ENCODE data around the gene SRMS. TPM values are rescaled to one million over a fixed set of nuclear protein-coding genes. Genes with fewer than 3 reads are reported as not detected.

The SRMS gene
- total RNA-seq, 4 donors from 2014 or later: not detected

DNA sequence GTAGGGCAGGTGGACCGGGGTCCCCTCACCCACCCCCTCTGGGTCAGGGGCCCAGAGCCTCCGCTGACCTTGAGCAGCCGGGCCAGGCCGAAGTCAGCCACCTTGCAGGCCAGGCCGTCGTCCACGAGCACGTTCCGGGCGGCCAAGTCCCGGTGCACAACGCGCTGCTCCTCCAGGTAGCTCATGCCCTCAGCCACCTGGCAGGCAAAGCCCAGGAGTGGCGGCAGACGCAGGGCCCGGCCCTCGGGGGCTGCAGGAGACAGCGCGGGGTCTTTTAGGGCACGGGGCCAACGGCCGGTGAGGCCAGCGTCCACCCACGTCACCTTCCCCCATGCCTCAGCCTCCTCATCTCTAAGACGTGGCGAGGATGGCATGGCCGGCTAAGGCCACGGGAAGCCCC, 6.2 kb downstream of the SRMS start:
- intact Hi-C loops (cut with DNase I; ENCODE audit: low total_unique reads): no loop called here
- Histone ChIP-seq H3K9me3 (no peaks in the 10 kb centered on the region), H3K4me1 (no peaks in the 10 kb centered on the region), H3K27me3 (peaks cover 7 to 11% of the 10 kb centered on the region in 2 donors), H3K4me3 (no peak overlapping the region), H3K27ac (no peak overlapping the region), H3K36me3 (no peaks in the 10 kb centered on the region)
- DNase-seq: no peak
- TF ChIP-seq, protein P1, sequence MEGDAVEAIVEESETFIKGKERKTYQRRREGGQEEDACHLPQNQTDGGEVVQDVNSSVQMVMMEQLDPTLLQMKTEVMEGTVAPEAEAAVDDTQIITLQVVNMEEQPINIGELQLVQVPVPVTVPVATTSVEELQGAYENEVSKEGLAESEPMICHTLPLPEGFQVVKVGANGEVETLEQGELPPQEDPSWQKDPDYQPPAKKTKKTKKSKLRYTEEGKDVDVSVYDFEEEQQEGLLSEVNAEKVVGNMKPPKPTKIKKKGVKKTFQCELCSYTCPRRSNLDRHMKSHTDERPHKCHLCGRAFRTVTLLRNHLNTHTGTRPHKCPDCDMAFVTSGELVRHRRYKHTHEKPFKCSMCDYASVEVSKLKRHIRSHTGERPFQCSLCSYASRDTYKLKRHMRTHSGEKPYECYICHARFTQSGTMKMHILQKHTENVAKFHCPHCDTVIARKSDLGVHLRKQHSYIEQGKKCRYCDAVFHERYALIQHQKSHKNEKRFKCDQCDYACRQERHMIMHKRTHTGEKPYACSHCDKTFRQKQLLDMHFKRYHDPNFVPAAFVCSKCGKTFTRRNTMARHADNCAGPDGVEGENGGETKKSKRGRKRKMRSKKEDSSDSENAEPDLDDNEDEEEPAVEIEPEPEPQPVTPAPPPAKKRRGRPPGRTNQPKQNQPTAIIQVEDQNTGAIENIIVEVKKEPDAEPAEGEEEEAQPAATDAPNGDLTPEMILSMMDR (IDR thresholded peaks at IDR 0.05): no peak
- TF ChIP-seq POLR2A (IDR thresholded peaks at IDR 0.05): no peak

DNA sequence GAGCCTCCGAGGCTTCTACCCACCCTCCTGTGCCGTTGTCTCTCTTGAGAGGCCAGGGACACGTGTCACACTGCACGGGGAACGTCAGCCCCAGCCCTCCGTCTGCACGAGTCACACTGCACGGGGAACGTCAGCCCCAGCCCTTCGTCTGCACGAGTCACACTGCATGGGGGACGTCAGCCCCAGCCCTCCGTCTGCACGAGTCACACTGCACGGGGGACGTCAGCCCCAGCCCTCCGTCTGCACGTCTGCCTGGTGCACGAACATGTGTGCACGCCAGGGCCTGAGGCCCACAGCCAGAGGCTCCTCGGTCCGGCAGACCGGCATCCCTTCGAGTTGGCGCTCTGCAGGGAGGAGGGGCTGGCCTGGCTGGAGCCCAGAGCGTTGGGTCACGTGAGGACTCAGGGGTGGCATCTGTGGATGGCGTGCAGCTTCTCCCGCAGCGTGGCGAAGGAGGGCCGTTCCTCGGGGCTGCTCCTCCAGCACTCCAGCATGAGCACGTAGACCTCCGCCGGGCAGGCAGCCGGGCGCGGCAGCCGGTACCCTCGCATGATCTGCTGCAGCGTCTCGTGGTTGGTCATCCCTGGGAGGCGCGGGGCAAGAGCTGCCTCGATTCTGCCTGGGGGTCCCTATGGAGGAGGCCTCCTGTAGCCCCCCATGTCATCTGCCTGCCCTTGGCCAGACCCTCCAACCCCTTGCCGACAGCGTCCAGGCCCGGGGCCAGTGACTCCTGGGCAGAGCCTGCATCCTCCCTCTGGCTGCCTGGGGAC, 6.9 kb downstream of the SRMS start:
- TF ChIP-seq, protein P1 (IDR thresholded peaks at IDR 0.05): no peak
- TF ChIP-seq POLR2A (IDR thresholded peaks at IDR 0.05): no peak
- H3K27me3 ChIP-seq: peaks cover 7 to 12% of the 10 kb centered on the region in 2 donors

DNA sequence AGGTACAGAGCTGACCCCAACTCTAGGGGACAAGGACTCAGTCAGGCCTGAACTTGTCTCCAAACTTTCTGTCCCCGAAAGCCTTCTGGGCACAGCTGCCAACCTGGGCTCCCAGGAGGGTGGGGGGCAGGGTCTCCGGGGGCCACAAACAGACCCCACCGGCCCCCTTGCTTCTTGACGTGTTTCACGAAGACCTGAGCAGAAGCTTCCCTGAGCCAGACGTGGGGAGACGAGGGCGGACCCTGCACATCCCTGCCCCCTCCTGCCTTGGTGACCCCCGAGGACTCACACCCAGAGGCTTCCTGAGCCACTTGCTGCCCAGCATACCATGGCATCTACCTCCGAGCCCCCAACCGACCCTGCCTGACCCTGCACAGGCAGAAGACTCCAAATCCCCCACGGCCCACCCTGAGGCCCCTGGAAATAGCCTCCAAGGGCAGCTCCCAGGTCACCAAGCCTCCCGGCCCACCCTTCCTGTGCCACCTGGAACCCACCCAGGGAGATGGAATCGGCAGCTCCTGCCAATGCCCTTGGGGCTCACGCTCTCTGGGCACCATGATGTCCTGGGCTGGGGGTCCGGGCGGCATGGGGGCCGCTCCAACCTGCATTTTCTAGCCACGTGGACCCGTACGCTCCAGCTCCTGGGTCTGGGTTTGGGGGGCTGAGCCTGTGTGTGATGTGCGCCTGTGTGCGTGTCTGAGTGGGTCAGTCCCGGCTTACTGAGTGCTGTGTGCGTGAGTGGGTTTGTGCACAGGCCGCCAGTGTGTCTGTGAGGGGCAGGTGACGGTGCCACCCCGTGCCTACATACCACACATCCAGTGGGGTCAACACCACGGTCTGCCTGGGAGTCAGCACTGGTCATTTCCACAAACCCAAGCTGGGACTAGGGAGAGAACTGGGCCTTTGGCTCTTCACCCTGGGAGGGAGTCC, 7.8 kb downstream of the SRMS start:
- H3K4me1 ChIP-seq: no peaks in the 10 kb centered on the region
- H3K9me3 ChIP-seq: no peaks in the 10 kb centered on the region
- intact Hi-C loops (cut with DNase I; ENCODE audit: low total_unique reads): loop anchor here (2.0 kb wide), 1 partner anchor 433 kb away; no protein-coding TSS in a partner anchor
- TF ChIP-seq, protein P1 (IDR thresholded peaks at IDR 0.05): no peak
- no peak for TF ChIP-seq POLR2A (IDR thresholded peaks at IDR 0.05)
- H3K4me3 ChIP-seq: no peak overlapping the region
- no peaks in the 10 kb centered on the region for H3K36me3 ChIP-seq
- no peak overlapping the region for H3K27ac ChIP-seq
- DNase-seq: no peak
- peaks cover 7 to 12% of the 10 kb centered on the region in 2 donors for H3K27me3 ChIP-seq

More for the DNA sequence above, 6.9 kb downstream of the SRMS start:
- no peaks in the 10 kb centered on the region for H3K4me1 ChIP-seq
- no peak overlapping the region for H3K4me3 ChIP-seq
- no peaks in the 10 kb centered on the region for H3K36me3 ChIP-seq
- no peak overlapping the region for H3K27ac ChIP-seq
- no peak for DNase-seq
- intact Hi-C loops (cut with DNase I; ENCODE audit: low total_unique reads): no loop called here
- no peaks in the 10 kb centered on the region for H3K9me3 ChIP-seq

DNA sequence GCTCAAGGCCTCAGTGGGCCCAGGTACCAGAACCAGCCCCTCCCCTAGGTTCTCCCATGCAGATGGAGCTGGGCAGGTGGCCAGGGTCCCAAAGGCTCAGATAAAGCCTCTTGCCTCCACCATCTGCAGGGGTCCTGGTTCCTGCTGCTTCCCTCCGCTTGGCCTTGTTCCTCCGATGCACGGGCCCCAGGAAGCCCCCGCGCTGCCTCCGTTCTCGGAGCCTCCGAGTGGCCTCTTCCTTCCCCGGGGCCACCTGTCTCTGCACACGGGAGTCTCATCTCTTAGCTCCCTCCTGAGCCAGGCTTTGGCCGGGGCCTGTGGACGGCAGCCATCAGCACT, 8.5 kb downstream of the SRMS start:
- DNase-seq: no peak
- intact Hi-C loops (cut with DNase I; ENCODE audit: low total_unique reads): loop anchor here (2.0 kb wide), 1 partner anchor 434 kb away; no protein-coding TSS in a partner anchor
- no peaks in the 10 kb centered on the region for H3K4me1 ChIP-seq
- no peaks in the 10 kb centered on the region for H3K36me3 ChIP-seq
- H3K27me3 ChIP-seq: peaks cover 11 to 12% of the 10 kb centered on the region in 2 donors
- TF ChIP-seq, protein P1 (IDR thresholded peaks at IDR 0.05): no peak
- no peak for TF ChIP-seq POLR2A (IDR thresholded peaks at IDR 0.05)
- no peak overlapping the region for H3K27ac ChIP-seq
- H3K4me3 ChIP-seq: no peak overlapping the region
- H3K9me3 ChIP-seq: no peaks in the 10 kb centered on the region
